ENCODE results near the gene MRFAP1L1. TPM values are rescaled to one million over a fixed set of nuclear protein-coding genes. Genes with fewer than 3 reads are reported as not detected.

MRFAP1L1 gene
- total RNA-seq, 1 donor, result 42.8 TPM

- H3K4me3 ChIP-seq (ENCODE audit: low read length), result no peak overlapping the region
- H3K4me1 ChIP-seq (ENCODE audit: insufficient read depth, low read length), result peaks cover 89% of the 10 kb centered on the region
- no peaks in the 10 kb centered on the region for H3K27me3 ChIP-seq (ENCODE audit: insufficient read depth, low read length)
- H3K9me3 ChIP-seq (ENCODE audit: low read depth, low read length), result no peaks in the 10 kb centered on the region
Measured at GRCh38 chr4:6692806-6693205, 16.9 kb downstream of the MRFAP1L1 start.

GRCh38 chr4:6692379-6692778 lies 17.3 kb downstream of the MRFAP1L1 start:
- Histone ChIP-seq H3K27me3 (ENCODE audit: insufficient read depth, low read length) (no peaks in the 10 kb centered on the region), H3K9me3 (ENCODE audit: low read depth, low read length) (no peaks in the 10 kb centered on the region), H3K4me3 (ENCODE audit: low read length) (no peak overlapping the region), H3K4me1 (ENCODE audit: insufficient read depth, low read length) (peaks cover 88% of the 10 kb centered on the region)

- H3K4me3 ChIP-seq (ENCODE audit: low read length), result peak overlapping the region; percentile 23
- H3K9me3 ChIP-seq (ENCODE audit: low read depth, low read length), result no peaks in the 10 kb centered on the region
- peaks cover 59% of the 10 kb centered on the region for H3K4me1 ChIP-seq (ENCODE audit: insufficient read depth, low read length)
- no peaks in the 10 kb centered on the region for H3K27me3 ChIP-seq (ENCODE audit: insufficient read depth, low read length)
Measured at GRCh38 chr4:6689506-6689960, 20.1 kb downstream of the MRFAP1L1 start.

GRCh38 chr4:6688879-6689505 lies 20.7 kb downstream of the MRFAP1L1 start:
- H3K4me3 ChIP-seq (ENCODE audit: low read length), result peak overlapping the region; percentile 23
- no peaks in the 10 kb centered on the region for H3K27me3 ChIP-seq (ENCODE audit: insufficient read depth, low read length)
- peaks cover 54% of the 10 kb centered on the region for H3K4me1 ChIP-seq (ENCODE audit: insufficient read depth, low read length)
- no peaks in the 10 kb centered on the region for H3K9me3 ChIP-seq (ENCODE audit: low read depth, low read length)

GRCh38 chr4:6687947-6688878 lies 21.5 kb downstream of the MRFAP1L1 start:
- peaks cover 46% of the 10 kb centered on the region for H3K4me1 ChIP-seq (ENCODE audit: insufficient read depth, low read length)
- peak overlapping the region; percentile 8 for H3K4me3 ChIP-seq (ENCODE audit: low read length)
- no peaks in the 10 kb centered on the region for H3K27me3 ChIP-seq (ENCODE audit: insufficient read depth, low read length)
- no peaks in the 10 kb centered on the region for H3K9me3 ChIP-seq (ENCODE audit: low read depth, low read length)

- Histone ChIP-seq H3K9me3 (ENCODE audit: low read depth, low read length) (no peaks in the 10 kb centered on the region), H3K4me1 (ENCODE audit: insufficient read depth, low read length) (peaks cover 31% of the 10 kb centered on the region), H3K4me3 (ENCODE audit: low read length) (no peak overlapping the region), H3K27me3 (ENCODE audit: insufficient read depth, low read length) (no peaks in the 10 kb centered on the region)
Measured at GRCh38 chr4:6686104-6686787, 23.4 kb downstream of the MRFAP1L1 start.

GRCh38 chr4:6684656-6685055 lies 25.0 kb downstream of the MRFAP1L1 start:
- Histone ChIP-seq H3K4me1 (ENCODE audit: insufficient read depth, low read length) (peaks cover 15% of the 10 kb centered on the region), H3K4me3 (ENCODE audit: low read length) (no peak overlapping the region), H3K27me3 (ENCODE audit: insufficient read depth, low read length) (no peaks in the 10 kb centered on the region), H3K9me3 (ENCODE audit: low read depth, low read length) (no peaks in the 10 kb centered on the region)

GRCh38 chr4:6682862-6683590 lies 26.6 kb downstream of the MRFAP1L1 start:
- no peaks in the 10 kb centered on the region for H3K27me3 ChIP-seq (ENCODE audit: insufficient read depth, low read length)
- H3K4me1 ChIP-seq (ENCODE audit: insufficient read depth, low read length), result no peaks in the 10 kb centered on the region
- no peak overlapping the region for H3K4me3 ChIP-seq (ENCODE audit: low read length)
- no peaks in the 10 kb centered on the region for H3K9me3 ChIP-seq (ENCODE audit: low read depth, low read length)

- H3K9me3 ChIP-seq (ENCODE audit: low read depth, low read length), result no peaks in the 10 kb centered on the region
- H3K27me3 ChIP-seq (ENCODE audit: insufficient read depth, low read length), result no peaks in the 10 kb centered on the region
- H3K4me3 ChIP-seq (ENCODE audit: low read length), result no peak overlapping the region
- H3K4me1 ChIP-seq (ENCODE audit: insufficient read depth, low read length), result peaks cover 15% of the 10 kb centered on the region
Measured at GRCh38 chr4:6681191-6681590, 28.5 kb downstream of the MRFAP1L1 start.

GRCh38 chr4:6680372-6681034 lies 29.2 kb downstream of the MRFAP1L1 start:
- no peaks in the 10 kb centered on the region for H3K27me3 ChIP-seq (ENCODE audit: insufficient read depth, low read length)
- no peak overlapping the region for H3K4me3 ChIP-seq (ENCODE audit: low read length)
- no peaks in the 10 kb centered on the region for H3K9me3 ChIP-seq (ENCODE audit: low read depth, low read length)
- peaks cover 22% of the 10 kb centered on the region for H3K4me1 ChIP-seq (ENCODE audit: insufficient read depth, low read length)

- Histone ChIP-seq H3K27me3 (ENCODE audit: insufficient read depth, low read length) (no peaks in the 10 kb centered on the region), H3K9me3 (ENCODE audit: low read depth, low read length) (no peaks in the 10 kb centered on the region), H3K4me1 (ENCODE audit: insufficient read depth, low read length) (peaks cover 36% of the 10 kb centered on the region), H3K4me3 (ENCODE audit: low read length) (no peak overlapping the region)
Measured at GRCh38 chr4:6676722-6677558, 32.7 kb downstream of the MRFAP1L1 start.

- Histone ChIP-seq H3K9me3 (ENCODE audit: low read depth, low read length) (no peaks in the 10 kb centered on the region), H3K4me1 (ENCODE audit: insufficient read depth, low read length) (peaks cover 36% of the 10 kb centered on the region), H3K27me3 (ENCODE audit: insufficient read depth, low read length) (no peaks in the 10 kb centered on the region), H3K4me3 (ENCODE audit: low read length) (peak overlapping the region; percentile 67)
Measured at GRCh38 chr4:6674500-6675149, 35.0 kb downstream of the MRFAP1L1 start.

Measured in mononuclear cell (primary cell).